Heart right ventricle (tissue), 16 donors: ENCODE measurements around the gene CD96. TPM values are rescaled to one million over a fixed set of nuclear protein-coding genes. Genes with fewer than 3 reads are reported as not detected.
"Not testable (repeated sequence)": the region's sequence is repeated elsewhere in the genome, so short reads cannot be mapped to it uniquely, and the experiment has no call there.

Experiments
- ATAC-seq, 8 donors: fragments of 200-7000 bp; cut with Tn5 transposase; one replicate each; pipeline ENCODE4 v1.9.1; 2020; ENCODE audit warnings: mild to moderate bottlenecking in 8 of 8, moderate library complexity in 8 of 8, moderate number of reproducible peaks in 1 of 8
- DNase-seq, 2 donors: peaks; one replicate each; pipeline ENCODE4 v3.0.0-alpha.2; 2020
- H3K27ac ChIP-seq, 10 donors: fragments of 200-600 bp; sonication (generic) in 2 of 10; one replicate each; pipeline versions ENCODE4 v1.5.0 to v1.8.0; 2020 to 2022; ENCODE audit warnings: mild to moderate bottlenecking in 3 of 10
- H3K27me3 ChIP-seq, 7 donors: fragments of 200-600 bp; one replicate each; pipeline ENCODE4 v1.8.0; 2021 to 2022; ENCODE audit warnings: mild to moderate bottlenecking in 2 of 7
- H3K36me3 ChIP-seq, 9 donors: fragments of 200-600 bp; sonication (generic) in 1 of 9; one replicate each; pipeline versions ENCODE4 v1.5.0 to v1.8.0; 2020 to 2022; ENCODE audit warnings: mild to moderate bottlenecking in 2 of 9
- H3K4me1 ChIP-seq, 9 donors: fragments of 200-600 bp; sonication (generic) in 1 of 9; one replicate each; pipeline versions ENCODE4 v1.5.0 to v1.8.0; 2020 to 2022; ENCODE audit warnings: mild to moderate bottlenecking in 4 of 9
- H3K4me3 ChIP-seq, 10 donors: fragments of 200-600 bp; sonication (generic) in 2 of 10; one replicate each; pipeline versions ENCODE4 v1.5.0 to v1.8.0; 2020 to 2022; ENCODE audit warnings: mild to moderate bottlenecking in 7 of 10, moderate library complexity in 2 of 10
- H3K9me3 ChIP-seq, 11 donors: fragments of 200-600 bp in 10 of 11; sonication (generic) in 2 of 11; one replicate each; pipeline versions ENCODE4 v1.5.0 to v1.8.0; 2013 to 2022; ENCODE audit warnings: mild to moderate bottlenecking in 2 of 11, control low read depth in 1 of 11, moderate library complexity in 1 of 11
- WGBS, 2 donors: extraction: QIAGEN DNeasy Blood & Tissue Kit; methylation state at CpG; one replicate each; pipeline ENCODE4 v1.1.7; 2013; ENCODE audit warnings: inconsistent platforms in 1 of 2; 5-methylcytosine and 5-hydroxymethylcytosine counted together
- intact Hi-C, 10 donors: fragments of 100-400 bp; cut with DNase I; formaldehyde crosslinking; loops; one replicate each; pipeline versions ENCODE4 v1.11.1 to v1.14.2; 2022
- polyA plus RNA-seq, 2 donors: library from polyadenylated mRNA; stranded (reverse); fragments of 200-250 nt; gene quantifications; one replicate each; pipeline ENCODE4 v1.2.3, GENCODE V29; 2013
- total RNA-seq, 10 donors: library from RNA; stranded (reverse); fragmentation: NEBNext Ultra II Directional in 3 of 10; extraction: Animal tissue kit (Norgen Biotek cat#: 25700) in 3 of 10; gene quantifications; one replicate each; pipeline versions ENCODE4 v1.2.1 to v1.2.4, GENCODE V29; 2021 to 2023
- TF ChIP-seq, protein P1 (sequence below), 9 donors: fragments of 200-600 bp; sonication (generic) in 2 of 9; IDR thresholded peaks; one replicate each; pipeline versions ENCODE4 v1.5.0 to v1.8.0; 2021 to 2022; ENCODE audit warnings: antibody characterized with exemption in 9 of 9, mild to moderate bottlenecking in 5 of 9, moderate library complexity in 1 of 9
- donor health status: Arrhythmogenic right ventricular cardiomyopathy.
- donor health status: ischemic (EF 13 %, LVEDD 7.1; RV severe dilation, severe dysfunction).
- donor health status: healthy with polysubstance abuse.
- donor health status: DM: no; HTN: yes; CAD: no.
- donor health status: DM: no; HTN: no; CAD: no.
- donor health status: ischemic (EF 25% LVEDD 6.9; RV normal size, moderate dysfunction).
- donor health status: ischemic (EF 25% LVEDD 5.7; RV mildly dilated, moderate dysfunction).
- donor health status: healthy.
- donor health status: DM: yes; HTN: yes; CAD: no.
- donor health status: Ischemic cardiomyopathy.
- donor health status: ischemic (EF 35%, LVEDD 5.7; RV mildly dilated, moderate dysfunction).
- donor health status: nonischemic (EF 11% LVEDD 7.7; RV severe dilation, severe dysfunction).
- donor health status: DM: yes; HTN: yes; CAD: no.
- donor health status: PGD.
- donor health status: ischemic (EF 29% LVEDD 5.4; RV normal size, mild dysfunction).
- donor health status: nonischemic (EF 23%, LVEDD 6.1; RV moderate dilation, normal function).

CD96 gene
- total and polyA plus RNA-seq, 12 donors, result 0.07 to 6.2 (median 0.28) TPM

DNA sequence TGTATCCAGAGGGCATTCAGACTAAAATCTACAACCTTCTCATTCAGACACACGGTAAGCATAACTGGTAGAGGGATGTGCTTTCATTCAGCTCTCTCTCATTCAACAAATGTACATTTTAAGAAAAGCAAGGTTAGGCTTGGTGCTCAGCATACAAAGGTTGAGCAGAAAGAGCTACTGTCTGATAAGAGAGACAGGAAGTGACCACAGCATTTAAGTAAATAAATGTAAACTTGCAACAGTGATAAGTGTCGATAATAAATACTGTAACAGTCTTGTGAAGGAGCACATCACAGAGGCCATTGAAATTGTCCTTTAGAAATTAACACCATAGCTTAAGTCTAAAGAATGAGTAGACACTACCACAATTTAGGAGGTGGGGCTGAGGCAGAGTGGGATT is 3.4 kb downstream of the CD96 start:
- Histone ChIP-seq H3K27ac (peak overlapping the region in 1 of 10 donors; percentile 46), H3K4me1 (peaks cover 0 to 14% (median 0%) of the 10 kb centered on the region in 9 donors), H3K4me3 (no peak overlapping the region), H3K36me3 (no peaks in the 10 kb centered on the region), H3K9me3 (no peaks in the 10 kb centered on the region), H3K27me3 (peaks cover 0 to 5% (median 0%) of the 10 kb centered on the region in 7 donors)
- no peak for ATAC-seq
- no peak for DNase-seq
- TF ChIP-seq, protein P1, sequence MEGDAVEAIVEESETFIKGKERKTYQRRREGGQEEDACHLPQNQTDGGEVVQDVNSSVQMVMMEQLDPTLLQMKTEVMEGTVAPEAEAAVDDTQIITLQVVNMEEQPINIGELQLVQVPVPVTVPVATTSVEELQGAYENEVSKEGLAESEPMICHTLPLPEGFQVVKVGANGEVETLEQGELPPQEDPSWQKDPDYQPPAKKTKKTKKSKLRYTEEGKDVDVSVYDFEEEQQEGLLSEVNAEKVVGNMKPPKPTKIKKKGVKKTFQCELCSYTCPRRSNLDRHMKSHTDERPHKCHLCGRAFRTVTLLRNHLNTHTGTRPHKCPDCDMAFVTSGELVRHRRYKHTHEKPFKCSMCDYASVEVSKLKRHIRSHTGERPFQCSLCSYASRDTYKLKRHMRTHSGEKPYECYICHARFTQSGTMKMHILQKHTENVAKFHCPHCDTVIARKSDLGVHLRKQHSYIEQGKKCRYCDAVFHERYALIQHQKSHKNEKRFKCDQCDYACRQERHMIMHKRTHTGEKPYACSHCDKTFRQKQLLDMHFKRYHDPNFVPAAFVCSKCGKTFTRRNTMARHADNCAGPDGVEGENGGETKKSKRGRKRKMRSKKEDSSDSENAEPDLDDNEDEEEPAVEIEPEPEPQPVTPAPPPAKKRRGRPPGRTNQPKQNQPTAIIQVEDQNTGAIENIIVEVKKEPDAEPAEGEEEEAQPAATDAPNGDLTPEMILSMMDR (IDR thresholded peaks at IDR 0.05), result no peak
- intact Hi-C loops, result no loop called here
- WGBS, 2 donors, result 57 to 58% methylated on average over 2 of the region's 2 CpGs

GRCh38 chr3:111547631-111548030 is 5.6 kb downstream of the CD96 start:
- Histone ChIP-seq H3K36me3 (no peaks in the 10 kb centered on the region), H3K4me3 (no peak overlapping the region), H3K27me3 (no peaks in the 10 kb centered on the region), H3K27ac (peak overlapping the region in 1 of 10 donors; percentile 68), H3K4me1 (peaks cover 0 to 8% (median 0%) of the 10 kb centered on the region in 9 donors), H3K9me3 (no peaks in the 10 kb centered on the region)
- no peak for DNase-seq
- 89 to 90% methylated on average over 4 of the region's 4 CpGs for WGBS, 2 donors
- ATAC-seq, result no peak
- TF ChIP-seq, protein P1 (IDR thresholded peaks at IDR 0.05), result no peak
- intact Hi-C loops, result no loop called here

GRCh38 chr3:111548092-111548491 is 6.1 kb downstream of the CD96 start:
- DNase-seq (no peak), ATAC-seq (no peak)
- intact Hi-C loops, result no loop called here
- peaks cover 0 to 8% (median 0%) of the 10 kb centered on the region in 9 donors for H3K4me1 ChIP-seq
- peak overlapping the region in 1 of 10 donors; percentile 68 for H3K27ac ChIP-seq
- H3K36me3 ChIP-seq, result no peaks in the 10 kb centered on the region
- TF ChIP-seq, protein P1 (IDR thresholded peaks at IDR 0.05), result no peak
- WGBS, 2 donors, result 84 to 91% methylated on average over 1 of the region's 1 CpG
- H3K27me3 ChIP-seq, result no peaks in the 10 kb centered on the region
- peak overlapping the region in 1 of 10 donors; percentile 4 for H3K4me3 ChIP-seq
- no peaks in the 10 kb centered on the region for H3K9me3 ChIP-seq

DNA sequence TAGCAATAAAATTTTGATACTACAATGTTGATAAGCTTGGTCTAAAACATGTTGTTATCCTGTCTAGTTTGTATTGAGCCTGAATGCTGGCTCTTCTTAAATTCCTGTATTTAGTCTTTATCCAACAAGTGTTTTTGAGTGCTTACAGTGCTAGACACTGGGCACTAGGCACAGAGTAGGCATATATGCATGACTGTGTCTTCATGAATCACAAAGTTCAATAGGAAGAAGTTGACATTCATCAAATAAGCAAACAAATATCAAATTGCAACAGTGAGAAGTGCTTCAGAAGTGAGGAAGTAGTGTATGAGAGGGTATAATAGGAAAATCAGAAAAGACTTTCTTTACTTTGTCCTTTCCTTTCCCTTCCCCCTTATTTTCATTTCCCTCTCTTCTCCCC is 6.8 kb downstream of the CD96 start:
- H3K4me3 ChIP-seq, result no peak overlapping the region
- intact Hi-C loops, result no loop called here
- no peaks in the 10 kb centered on the region for H3K36me3 ChIP-seq
- no peaks in the 10 kb centered on the region for H3K27me3 ChIP-seq
- peak overlapping the region in 1 of 10 donors; percentile 68 for H3K27ac ChIP-seq
- TF ChIP-seq, protein P1 (IDR thresholded peaks at IDR 0.05), result no peak
- H3K4me1 ChIP-seq, result peaks cover 0 to 8% (median 0%) of the 10 kb centered on the region in 9 donors
- DNase-seq, result no peak
- no peak for ATAC-seq
- no peaks in the 10 kb centered on the region for H3K9me3 ChIP-seq

- H3K9me3 ChIP-seq, H3K27me3 ChIP-seq, H3K36me3 ChIP-seq, H3K4me1 ChIP-seq, intact Hi-C loops, ATAC-seq, DNase-seq, H3K4me3 ChIP-seq, H3K27ac ChIP-seq: not testable (repeated sequence)
- WGBS, 2 donors, result 89 to 92% methylated on average over 13 to 16 of the region's 25 CpGs
Measured at GRCh38 chr3:111561902-111562301, 19.9 kb downstream of the CD96 start.
